Measurements from ENCODE around the gene SLC9A9.

Gene SLC9A9

GRCh38 chr3:143686638-143687197, 161.6 kb downstream of the SLC9A9 start:
- DNase-seq (ENCODE audit: low read depth in 1 of 2, low spot score in 1 of 2): no peak
- Histone ChIP-seq H3K4me3 (replicated peaks; ENCODE audit: insufficient read depth, low read length) (no peak overlapping the region), H3K27me3 (ENCODE audit: insufficient read depth, poor library complexity, severe bottlenecking) (no peaks in the 10 kb centered on the region), H3K27ac (replicated peaks) (no peak overlapping the region)
- no peak for TF ChIP-seq SPI1 (IDR thresholded peaks at IDR 0.05; ENCODE audit: borderline replicate concordance, low read depth)
- TF ChIP-seq, protein P1, sequence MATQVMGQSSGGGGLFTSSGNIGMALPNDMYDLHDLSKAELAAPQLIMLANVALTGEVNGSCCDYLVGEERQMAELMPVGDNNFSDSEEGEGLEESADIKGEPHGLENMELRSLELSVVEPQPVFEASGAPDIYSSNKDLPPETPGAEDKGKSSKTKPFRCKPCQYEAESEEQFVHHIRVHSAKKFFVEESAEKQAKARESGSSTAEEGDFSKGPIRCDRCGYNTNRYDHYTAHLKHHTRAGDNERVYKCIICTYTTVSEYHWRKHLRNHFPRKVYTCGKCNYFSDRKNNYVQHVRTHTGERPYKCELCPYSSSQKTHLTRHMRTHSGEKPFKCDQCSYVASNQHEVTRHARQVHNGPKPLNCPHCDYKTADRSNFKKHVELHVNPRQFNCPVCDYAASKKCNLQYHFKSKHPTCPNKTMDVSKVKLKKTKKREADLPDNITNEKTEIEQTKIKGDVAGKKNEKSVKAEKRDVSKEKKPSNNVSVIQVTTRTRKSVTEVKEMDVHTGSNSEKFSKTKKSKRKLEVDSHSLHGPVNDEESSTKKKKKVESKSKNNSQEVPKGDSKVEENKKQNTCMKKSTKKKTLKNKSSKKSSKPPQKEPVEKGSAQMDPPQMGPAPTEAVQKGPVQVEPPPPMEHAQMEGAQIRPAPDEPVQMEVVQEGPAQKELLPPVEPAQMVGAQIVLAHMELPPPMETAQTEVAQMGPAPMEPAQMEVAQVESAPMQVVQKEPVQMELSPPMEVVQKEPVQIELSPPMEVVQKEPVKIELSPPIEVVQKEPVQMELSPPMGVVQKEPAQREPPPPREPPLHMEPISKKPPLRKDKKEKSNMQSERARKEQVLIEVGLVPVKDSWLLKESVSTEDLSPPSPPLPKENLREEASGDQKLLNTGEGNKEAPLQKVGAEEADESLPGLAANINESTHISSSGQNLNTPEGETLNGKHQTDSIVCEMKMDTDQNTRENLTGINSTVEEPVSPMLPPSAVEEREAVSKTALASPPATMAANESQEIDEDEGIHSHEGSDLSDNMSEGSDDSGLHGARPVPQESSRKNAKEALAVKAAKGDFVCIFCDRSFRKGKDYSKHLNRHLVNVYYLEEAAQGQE (IDR thresholded peaks at IDR 0.05; ENCODE audit: insufficient replicate concordance, low read depth): peak; percentile 81

- no peak overlapping the region for H3K4me3 ChIP-seq (replicated peaks; ENCODE audit: insufficient read depth, low read length)
- TF ChIP-seq POLR2AphosphoS5 (IDR thresholded peaks at IDR 0.05; ENCODE audit: low read depth): no peak
- no peak for TF ChIP-seq SPI1 (IDR thresholded peaks at IDR 0.05; ENCODE audit: borderline replicate concordance, low read depth)
- DNase-seq (ENCODE audit: low read depth in 1 of 2, low spot score in 1 of 2): no peak
Observed at GRCh38 chr3:143685491-143685890, 162.8 kb downstream of the SLC9A9 start.

GRCh38 chr3:143677430-143677829, 170.8 kb downstream of the SLC9A9 start:
- DNase-seq (ENCODE audit: low read depth in 1 of 2, low spot score in 1 of 2): no peak
- no peak overlapping the region for H3K27ac ChIP-seq (replicated peaks)
- TF ChIP-seq, protein P1 (IDR thresholded peaks at IDR 0.05; ENCODE audit: insufficient replicate concordance, low read depth): no peak
- TF ChIP-seq GABPA (IDR thresholded peaks at IDR 0.05; ENCODE audit: low read depth) (no peak), SPI1 (IDR thresholded peaks at IDR 0.05; ENCODE audit: borderline replicate concordance, low read depth) (no peak), POLR2AphosphoS5 (IDR thresholded peaks at IDR 0.05; ENCODE audit: low read depth) (no peak)
- TF ChIP-seq, protein P2, sequence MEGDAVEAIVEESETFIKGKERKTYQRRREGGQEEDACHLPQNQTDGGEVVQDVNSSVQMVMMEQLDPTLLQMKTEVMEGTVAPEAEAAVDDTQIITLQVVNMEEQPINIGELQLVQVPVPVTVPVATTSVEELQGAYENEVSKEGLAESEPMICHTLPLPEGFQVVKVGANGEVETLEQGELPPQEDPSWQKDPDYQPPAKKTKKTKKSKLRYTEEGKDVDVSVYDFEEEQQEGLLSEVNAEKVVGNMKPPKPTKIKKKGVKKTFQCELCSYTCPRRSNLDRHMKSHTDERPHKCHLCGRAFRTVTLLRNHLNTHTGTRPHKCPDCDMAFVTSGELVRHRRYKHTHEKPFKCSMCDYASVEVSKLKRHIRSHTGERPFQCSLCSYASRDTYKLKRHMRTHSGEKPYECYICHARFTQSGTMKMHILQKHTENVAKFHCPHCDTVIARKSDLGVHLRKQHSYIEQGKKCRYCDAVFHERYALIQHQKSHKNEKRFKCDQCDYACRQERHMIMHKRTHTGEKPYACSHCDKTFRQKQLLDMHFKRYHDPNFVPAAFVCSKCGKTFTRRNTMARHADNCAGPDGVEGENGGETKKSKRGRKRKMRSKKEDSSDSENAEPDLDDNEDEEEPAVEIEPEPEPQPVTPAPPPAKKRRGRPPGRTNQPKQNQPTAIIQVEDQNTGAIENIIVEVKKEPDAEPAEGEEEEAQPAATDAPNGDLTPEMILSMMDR (IDR thresholded peaks at IDR 0.05; ENCODE audit: insufficient read depth, low read length): no peak
- no peak overlapping the region for H3K4me3 ChIP-seq (replicated peaks; ENCODE audit: insufficient read depth, low read length)
- no peaks in the 10 kb centered on the region for H3K27me3 ChIP-seq (ENCODE audit: insufficient read depth, poor library complexity, severe bottlenecking)

More at GRCh38 chr3:143685491-143685890, 162.8 kb downstream of the SLC9A9 start:
- H3K27ac ChIP-seq (replicated peaks): no peak overlapping the region
- H3K27me3 ChIP-seq (ENCODE audit: insufficient read depth, poor library complexity, severe bottlenecking): no peaks in the 10 kb centered on the region

- no peak overlapping the region for H3K27ac ChIP-seq (replicated peaks)
- no peak for DNase-seq (ENCODE audit: low read depth in 1 of 2, low spot score in 1 of 2)
- H3K27me3 ChIP-seq (ENCODE audit: insufficient read depth, poor library complexity, severe bottlenecking): no peaks in the 10 kb centered on the region
- no peak overlapping the region for H3K4me3 ChIP-seq (replicated peaks; ENCODE audit: insufficient read depth, low read length)
- no peak for TF ChIP-seq POLR2AphosphoS5 (IDR thresholded peaks at IDR 0.05; ENCODE audit: low read depth)
- TF ChIP-seq SPI1 (IDR thresholded peaks at IDR 0.05; ENCODE audit: borderline replicate concordance, low read depth): no peak
- TF ChIP-seq, protein P1 (IDR thresholded peaks at IDR 0.05; ENCODE audit: insufficient replicate concordance, low read depth): no peak
- TF ChIP-seq, protein P2 (IDR thresholded peaks at IDR 0.05; ENCODE audit: insufficient read depth, low read length): no peak
Observed at GRCh38 chr3:143676747-143677146, 171.5 kb downstream of the SLC9A9 start.

Data from HL-60 (cell line).